Measurements from ENCODE around the gene PIEZO2. TPM values are rescaled to one million over a fixed set of nuclear protein-coding genes. Genes with fewer than 3 reads are reported as not detected.
"Not testable (repeated sequence)": the region's sequence is repeated elsewhere in the genome, so short reads cannot be mapped to it uniquely, and the experiment has no call there.

PIEZO2 gene
- total and polyA plus RNA-seq, 2 donors (not counting 1 experiment from before 2014, with no cell fraction given), result not detected

DNA sequence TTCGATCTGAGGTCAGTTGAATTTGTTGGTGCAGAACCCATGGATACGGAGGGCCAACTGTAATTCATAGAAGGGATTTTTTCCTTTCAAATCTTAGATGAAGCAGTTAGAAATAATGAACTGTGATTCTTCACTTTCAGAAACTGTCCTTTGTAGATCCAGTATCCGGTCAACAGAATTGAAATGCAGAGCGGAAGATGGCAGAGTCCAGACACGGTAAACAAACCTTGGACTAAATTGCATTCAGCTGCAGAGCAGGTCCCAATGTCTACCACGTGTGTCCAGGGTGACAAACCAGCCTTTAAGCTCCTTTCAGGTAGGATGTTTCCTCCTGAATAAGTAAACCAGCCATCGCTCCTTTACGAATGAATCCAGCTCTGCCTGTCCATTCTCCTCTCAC lies 234.8 kb downstream of the PIEZO2 start:
- H3K4me1 Mint-ChIP-seq; DNase-seq; H3K27ac Mint-ChIP-seq; H3K4me2 ChIP-seq (replicated peaks; ENCODE audit: low read depth, low read length, poor library complexity, severe bottlenecking); H3K36me3 ChIP-seq (replicated peaks in 1 of 2; ENCODE audit: control extremely low read depth in 1 of 2, control insufficient read depth in 1 of 2, extremely low read depth in 1 of 2, insufficient read depth in 2 of 2, low read length in 1 of 2); H3K79me2 ChIP-seq (ENCODE audit: control insufficient read depth, insufficient read depth, low read length); intact Hi-C loops (cut with micrococcal nuclease); H3K27ac ChIP-seq (ENCODE audit: low read length in 2 of 2); ATAC-seq (ENCODE audit: low read depth); H3K27me3 Mint-ChIP-seq; H3K9ac ChIP-seq (ENCODE audit: low read length); POLR2A ChIA-PET; H3K9me3 Mint-ChIP-seq (ENCODE audit: insufficient read depth); H4K20me1 ChIP-seq (ENCODE audit: control insufficient read depth, insufficient read depth, low read length, poor library complexity, severe bottlenecking); H3K4me3 Mint-ChIP-seq; H2AFZ ChIP-seq (ENCODE audit: insufficient read depth, low read depth, low read length, poor library complexity, severe bottlenecking); H3K9me3 ChIP-seq (ENCODE audit: control extremely low read depth in 1 of 3, control insufficient read depth in 2 of 3, insufficient read depth in 1 of 3, low read length in 2 of 3); H3K27me3 ChIP-seq (replicated peaks in 1 of 4; ENCODE audit: control extremely low read depth in 1 of 4, control insufficient read depth in 3 of 4, insufficient read depth in 4 of 4, low read length in 3 of 4); H3K4me1 ChIP-seq (ENCODE audit: control insufficient read depth in 2 of 2, insufficient read depth in 2 of 2, low read length in 2 of 2); CTCF ChIA-PET; H3K4me3 ChIP-seq (ENCODE audit: control extremely low read depth in 1 of 5, extremely low read depth in 1 of 5, insufficient read depth in 1 of 5, low read depth in 2 of 5, low read length in 4 of 5): not testable (repeated sequence)
- WGBS (ENCODE audit: insufficient coverage), result 93% methylated on average over 3 of the region's 8 CpGs

DNA sequence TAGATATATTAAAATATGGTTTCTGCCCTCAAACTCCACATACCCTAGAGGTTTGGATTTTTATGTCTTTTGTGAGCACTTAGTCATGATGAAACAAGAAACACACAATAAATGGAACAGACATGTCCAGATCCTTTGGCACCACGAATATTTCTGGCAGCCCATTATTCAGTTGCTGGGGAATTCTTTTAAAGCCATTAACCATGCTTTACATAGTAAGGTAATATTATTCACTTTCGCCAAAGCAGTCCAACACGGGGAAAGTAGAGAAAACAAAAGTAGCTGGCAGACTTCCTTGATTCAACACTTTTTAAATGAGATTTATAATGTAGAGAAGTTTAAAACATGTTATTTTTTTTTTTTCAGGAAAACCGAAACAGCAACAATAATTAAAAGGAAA lies 235.4 kb downstream of the PIEZO2 start:
- Mint-ChIP-seq H3K27me3 (no peaks in the 10 kb centered on the region), H3K4me1 (no peaks in the 10 kb centered on the region), H3K27ac (no peak overlapping the region), H3K4me3 (no peak overlapping the region), H3K9me3 (ENCODE audit: insufficient read depth) (no peaks in the 10 kb centered on the region)
- ATAC-seq (ENCODE audit: low read depth), result no peak
- Histone ChIP-seq H3K27ac (ENCODE audit: low read length in 2 of 2) (no peak overlapping the region), H2AFZ (ENCODE audit: insufficient read depth, low read depth, low read length, poor library complexity, severe bottlenecking) (no peak overlapping the region), H3K4me2 (replicated peaks; ENCODE audit: low read depth, low read length, poor library complexity, severe bottlenecking) (no peak overlapping the region), H3K4me3 (ENCODE audit: control extremely low read depth in 1 of 5, extremely low read depth in 1 of 5, insufficient read depth in 1 of 5, low read depth in 2 of 5, low read length in 4 of 5) (no peak overlapping the region), H3K27me3 (replicated peaks in 1 of 4; ENCODE audit: control extremely low read depth in 1 of 4, control insufficient read depth in 3 of 4, insufficient read depth in 4 of 4, low read length in 3 of 4) (no peaks in the 10 kb centered on the region), H3K4me1 (ENCODE audit: control insufficient read depth in 2 of 2, insufficient read depth in 2 of 2, low read length in 2 of 2) (no peaks in the 10 kb centered on the region), H3K36me3 (replicated peaks in 1 of 2; ENCODE audit: control extremely low read depth in 1 of 2, control insufficient read depth in 1 of 2, extremely low read depth in 1 of 2, insufficient read depth in 2 of 2, low read length in 1 of 2) (no peaks in the 10 kb centered on the region), H3K9me3 (ENCODE audit: control extremely low read depth in 1 of 3, control insufficient read depth in 2 of 3, insufficient read depth in 1 of 3, low read length in 2 of 3) (no peaks in the 10 kb centered on the region), H3K9ac (ENCODE audit: low read length) (no peak overlapping the region), H3K79me2 (ENCODE audit: control insufficient read depth, insufficient read depth, low read length) (no peaks in the 10 kb centered on the region), H4K20me1 (ENCODE audit: control insufficient read depth, insufficient read depth, low read length, poor library complexity, severe bottlenecking) (no peaks in the 10 kb centered on the region)
- intact Hi-C loops (cut with micrococcal nuclease), result no loop called here
- ChIA-PET CTCF (no interaction called here), POLR2A (no interaction called here)
- TF ChIP-seq, protein P1, sequence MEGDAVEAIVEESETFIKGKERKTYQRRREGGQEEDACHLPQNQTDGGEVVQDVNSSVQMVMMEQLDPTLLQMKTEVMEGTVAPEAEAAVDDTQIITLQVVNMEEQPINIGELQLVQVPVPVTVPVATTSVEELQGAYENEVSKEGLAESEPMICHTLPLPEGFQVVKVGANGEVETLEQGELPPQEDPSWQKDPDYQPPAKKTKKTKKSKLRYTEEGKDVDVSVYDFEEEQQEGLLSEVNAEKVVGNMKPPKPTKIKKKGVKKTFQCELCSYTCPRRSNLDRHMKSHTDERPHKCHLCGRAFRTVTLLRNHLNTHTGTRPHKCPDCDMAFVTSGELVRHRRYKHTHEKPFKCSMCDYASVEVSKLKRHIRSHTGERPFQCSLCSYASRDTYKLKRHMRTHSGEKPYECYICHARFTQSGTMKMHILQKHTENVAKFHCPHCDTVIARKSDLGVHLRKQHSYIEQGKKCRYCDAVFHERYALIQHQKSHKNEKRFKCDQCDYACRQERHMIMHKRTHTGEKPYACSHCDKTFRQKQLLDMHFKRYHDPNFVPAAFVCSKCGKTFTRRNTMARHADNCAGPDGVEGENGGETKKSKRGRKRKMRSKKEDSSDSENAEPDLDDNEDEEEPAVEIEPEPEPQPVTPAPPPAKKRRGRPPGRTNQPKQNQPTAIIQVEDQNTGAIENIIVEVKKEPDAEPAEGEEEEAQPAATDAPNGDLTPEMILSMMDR (IDR thresholded peaks at IDR 0.05), result no peak
- no peak for TF ChIP-seq EZH2 (IDR thresholded peaks at IDR 0.05; ENCODE audit: borderline replicate concordance, insufficient read depth, low read depth, low read length, poor library complexity, severe bottlenecking)
- DNase-seq, result no peak
- WGBS (ENCODE audit: insufficient coverage), result no CpG with 5 or more reads among the region's 4 CpGs

Measured in B cell (primary cell).